Neural cell (in vitro differentiated cells): ENCODE measurements around the gene ALAS1.

Source experiments
- SMC3 ChIP-seq: fragments of 450-650 bp; conservative IDR thresholded peaks from 2 replicates; pipeline ENCODE4 v1.6.1; 2014; ENCODE audit warnings: antibody characterized with exemption, mild to moderate bottlenecking, moderate library complexity; ENCODE audit not compliant: poor library complexity
- TF ChIP-seq, protein P1 (sequence below): IDR thresholded peaks from 2 replicates; pipeline ENCODE4 v1.6.1; 2012; ENCODE audit warnings: borderline replicate concordance

DNA sequence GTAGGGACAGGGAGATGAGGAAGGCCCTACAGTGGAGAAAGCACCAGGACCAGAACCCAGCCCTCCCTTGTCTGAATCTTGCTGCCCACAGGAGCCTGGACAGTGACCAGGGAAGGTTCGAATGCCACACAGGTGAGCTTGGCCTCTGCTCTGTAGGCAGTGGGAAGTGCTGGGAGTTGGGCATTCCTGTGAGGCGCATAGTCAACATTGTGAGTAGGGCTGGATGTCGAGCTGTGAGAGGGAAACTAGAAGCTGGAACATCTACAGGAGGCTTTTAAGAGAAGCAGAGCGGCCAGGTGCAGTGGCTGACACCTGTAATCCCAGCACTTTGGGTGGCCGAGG is 20.3 kb upstream of the ALAS1 start:
- no peak for TF ChIP-seq SMC3
- TF ChIP-seq, protein P1, sequence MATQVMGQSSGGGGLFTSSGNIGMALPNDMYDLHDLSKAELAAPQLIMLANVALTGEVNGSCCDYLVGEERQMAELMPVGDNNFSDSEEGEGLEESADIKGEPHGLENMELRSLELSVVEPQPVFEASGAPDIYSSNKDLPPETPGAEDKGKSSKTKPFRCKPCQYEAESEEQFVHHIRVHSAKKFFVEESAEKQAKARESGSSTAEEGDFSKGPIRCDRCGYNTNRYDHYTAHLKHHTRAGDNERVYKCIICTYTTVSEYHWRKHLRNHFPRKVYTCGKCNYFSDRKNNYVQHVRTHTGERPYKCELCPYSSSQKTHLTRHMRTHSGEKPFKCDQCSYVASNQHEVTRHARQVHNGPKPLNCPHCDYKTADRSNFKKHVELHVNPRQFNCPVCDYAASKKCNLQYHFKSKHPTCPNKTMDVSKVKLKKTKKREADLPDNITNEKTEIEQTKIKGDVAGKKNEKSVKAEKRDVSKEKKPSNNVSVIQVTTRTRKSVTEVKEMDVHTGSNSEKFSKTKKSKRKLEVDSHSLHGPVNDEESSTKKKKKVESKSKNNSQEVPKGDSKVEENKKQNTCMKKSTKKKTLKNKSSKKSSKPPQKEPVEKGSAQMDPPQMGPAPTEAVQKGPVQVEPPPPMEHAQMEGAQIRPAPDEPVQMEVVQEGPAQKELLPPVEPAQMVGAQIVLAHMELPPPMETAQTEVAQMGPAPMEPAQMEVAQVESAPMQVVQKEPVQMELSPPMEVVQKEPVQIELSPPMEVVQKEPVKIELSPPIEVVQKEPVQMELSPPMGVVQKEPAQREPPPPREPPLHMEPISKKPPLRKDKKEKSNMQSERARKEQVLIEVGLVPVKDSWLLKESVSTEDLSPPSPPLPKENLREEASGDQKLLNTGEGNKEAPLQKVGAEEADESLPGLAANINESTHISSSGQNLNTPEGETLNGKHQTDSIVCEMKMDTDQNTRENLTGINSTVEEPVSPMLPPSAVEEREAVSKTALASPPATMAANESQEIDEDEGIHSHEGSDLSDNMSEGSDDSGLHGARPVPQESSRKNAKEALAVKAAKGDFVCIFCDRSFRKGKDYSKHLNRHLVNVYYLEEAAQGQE, result no peak
